GM19099 (cell line): ENCODE results near the gene STK16.

Experiments used
- POLR2A ChIP-seq: IDR thresholded peaks from 3 replicates; pipeline ENCODE4 v1.6.1; 2011; ENCODE audit warnings: low read depth; ENCODE audit not compliant: insufficient read length; ENCODE audit errors: extremely low read depth

The STK16 gene

GRCh38 chr2:219284501-219285372 is 39.5 kb downstream of the STK16 start:
- TF ChIP-seq POLR2A, result no peak

GRCh38 chr2:219285373-219285735 is 40.1 kb downstream of the STK16 start:
- TF ChIP-seq POLR2A, result no peak

- TF ChIP-seq POLR2A, result no peak
Measured at GRCh38 chr2:219285894-219286425, 40.7 kb downstream of the STK16 start.

- no peak for TF ChIP-seq POLR2A
Measured at GRCh38 chr2:219286436-219287115, 41.3 kb downstream of the STK16 start.

GRCh38 chr2:219287580-219288265 is 42.4 kb downstream of the STK16 start:
- no peak for TF ChIP-seq POLR2A

- no peak for TF ChIP-seq POLR2A
Measured at GRCh38 chr2:219289195-219289536, 43.9 kb downstream of the STK16 start.

GRCh38 chr2:219289537-219290361 is 44.5 kb downstream of the STK16 start:
- no peak for TF ChIP-seq POLR2A

GRCh38 chr2:219290381-219291171 is 45.3 kb downstream of the STK16 start:
- TF ChIP-seq POLR2A, result no peak

GRCh38 chr2:219291394-219291793 is 46.1 kb downstream of the STK16 start:
- no peak for TF ChIP-seq POLR2A

GRCh38 chr2:219291910-219292490 is 46.7 kb downstream of the STK16 start:
- TF ChIP-seq POLR2A, result no peak

- TF ChIP-seq POLR2A, result no peak
Measured at GRCh38 chr2:219292616-219293015, 47.3 kb downstream of the STK16 start.

- no peak for TF ChIP-seq POLR2A
Measured at GRCh38 chr2:219293736-219294231, 48.5 kb downstream of the STK16 start.
